ENCODE measurements around the gene DDX17. TPM values are rescaled to one million over a fixed set of nuclear protein-coding genes. Genes with fewer than 3 reads are reported as not detected.

DDX17 gene
- total and polyA plus RNA-seq, 12 donors = 184 to 668 (median 430) TPM

DNA sequence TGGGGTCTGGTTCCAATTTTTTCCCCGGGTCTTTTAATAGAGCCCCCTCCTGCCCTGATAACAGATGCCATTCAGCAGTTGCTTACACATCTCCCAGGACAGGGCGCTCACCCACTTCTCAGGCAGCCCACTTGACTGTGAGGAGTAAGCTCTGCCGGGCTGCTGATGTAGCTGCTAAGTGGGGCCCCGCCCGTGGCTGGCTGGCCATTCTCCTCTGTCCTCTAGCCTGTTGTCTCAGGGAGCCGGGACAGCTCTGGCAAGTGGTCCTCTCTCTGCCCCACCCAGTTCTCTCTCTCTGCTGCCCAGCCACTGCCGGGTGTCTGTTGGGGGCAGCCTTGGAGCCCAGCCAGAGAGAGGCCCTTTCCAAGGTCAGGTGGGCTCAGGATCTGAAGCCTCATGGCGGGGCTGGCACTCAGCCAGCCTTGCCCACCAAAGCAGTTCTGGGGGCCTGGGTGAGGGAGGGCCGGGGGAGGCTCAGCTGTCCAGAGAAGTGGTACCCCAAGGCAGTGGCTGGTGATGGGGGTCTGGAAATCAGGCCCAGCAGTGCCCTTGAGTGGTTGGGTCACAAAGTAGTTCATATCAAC, 60.0 kb downstream of the DDX17 start:
- DNase-seq = no peak
- H3K4me3 ChIP-seq = no peak overlapping the region
- no peak for TF ChIP-seq POLR2A (IDR thresholded peaks at IDR 0.05)
- TF ChIP-seq, protein P1, sequence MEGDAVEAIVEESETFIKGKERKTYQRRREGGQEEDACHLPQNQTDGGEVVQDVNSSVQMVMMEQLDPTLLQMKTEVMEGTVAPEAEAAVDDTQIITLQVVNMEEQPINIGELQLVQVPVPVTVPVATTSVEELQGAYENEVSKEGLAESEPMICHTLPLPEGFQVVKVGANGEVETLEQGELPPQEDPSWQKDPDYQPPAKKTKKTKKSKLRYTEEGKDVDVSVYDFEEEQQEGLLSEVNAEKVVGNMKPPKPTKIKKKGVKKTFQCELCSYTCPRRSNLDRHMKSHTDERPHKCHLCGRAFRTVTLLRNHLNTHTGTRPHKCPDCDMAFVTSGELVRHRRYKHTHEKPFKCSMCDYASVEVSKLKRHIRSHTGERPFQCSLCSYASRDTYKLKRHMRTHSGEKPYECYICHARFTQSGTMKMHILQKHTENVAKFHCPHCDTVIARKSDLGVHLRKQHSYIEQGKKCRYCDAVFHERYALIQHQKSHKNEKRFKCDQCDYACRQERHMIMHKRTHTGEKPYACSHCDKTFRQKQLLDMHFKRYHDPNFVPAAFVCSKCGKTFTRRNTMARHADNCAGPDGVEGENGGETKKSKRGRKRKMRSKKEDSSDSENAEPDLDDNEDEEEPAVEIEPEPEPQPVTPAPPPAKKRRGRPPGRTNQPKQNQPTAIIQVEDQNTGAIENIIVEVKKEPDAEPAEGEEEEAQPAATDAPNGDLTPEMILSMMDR (IDR thresholded peaks at IDR 0.05) = no peak
- no peaks in the 10 kb centered on the region for H3K4me1 ChIP-seq (replicated peaks in 1 of 2)
- intact Hi-C loops (cut with DNase I) = no loop called here
- H3K27ac ChIP-seq = no peak overlapping the region
- no peaks in the 10 kb centered on the region for H3K9me3 ChIP-seq (replicated peaks in 1 of 3)
- H3K36me3 ChIP-seq (replicated peaks in 1 of 2) = no peaks in the 10 kb centered on the region
- 49 to 63% (median 59%) methylated on average over 1 to 9 of the region's 9 CpGs for WGBS, 4 donors
- H3K27me3 ChIP-seq = no peaks in the 10 kb centered on the region

DNA sequence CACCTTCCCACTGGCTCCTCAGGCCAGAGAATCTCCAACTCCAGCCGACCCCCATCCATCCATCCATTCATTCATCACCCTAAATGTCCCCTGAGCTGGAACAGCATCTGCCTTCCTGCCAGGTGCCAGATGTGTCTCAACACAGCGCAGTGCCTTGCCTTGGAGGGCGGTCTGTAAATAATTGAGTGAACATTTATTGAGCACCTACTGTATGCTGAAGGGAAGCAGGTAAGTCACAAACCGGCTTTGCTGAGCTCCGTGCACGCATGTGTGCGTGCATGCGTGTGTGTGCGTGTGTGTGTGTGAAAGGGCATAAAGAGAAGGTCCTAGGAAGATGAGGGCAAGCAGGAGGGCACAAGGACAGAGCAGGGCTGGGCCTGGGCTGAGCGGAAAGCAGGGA, 61.3 kb downstream of the DDX17 start:
- Histone ChIP-seq H3K9me3 (replicated peaks in 1 of 3) (no peaks in the 10 kb centered on the region), H3K27ac (no peak overlapping the region), H3K36me3 (replicated peaks in 1 of 2) (no peaks in the 10 kb centered on the region), H3K27me3 (no peaks in the 10 kb centered on the region), H3K4me3 (no peak overlapping the region), H3K4me1 (replicated peaks in 1 of 2) (no peaks in the 10 kb centered on the region)
- WGBS, 4 donors = 84 to 93% (median 90%) methylated on average over 9 to 10 of the region's 10 CpGs
- TF ChIP-seq, protein P1 (IDR thresholded peaks at IDR 0.05) = no peak
- TF ChIP-seq POLR2A (IDR thresholded peaks at IDR 0.05) = no peak
- DNase-seq = no peak
- intact Hi-C loops (cut with DNase I) = no loop called here

DNA sequence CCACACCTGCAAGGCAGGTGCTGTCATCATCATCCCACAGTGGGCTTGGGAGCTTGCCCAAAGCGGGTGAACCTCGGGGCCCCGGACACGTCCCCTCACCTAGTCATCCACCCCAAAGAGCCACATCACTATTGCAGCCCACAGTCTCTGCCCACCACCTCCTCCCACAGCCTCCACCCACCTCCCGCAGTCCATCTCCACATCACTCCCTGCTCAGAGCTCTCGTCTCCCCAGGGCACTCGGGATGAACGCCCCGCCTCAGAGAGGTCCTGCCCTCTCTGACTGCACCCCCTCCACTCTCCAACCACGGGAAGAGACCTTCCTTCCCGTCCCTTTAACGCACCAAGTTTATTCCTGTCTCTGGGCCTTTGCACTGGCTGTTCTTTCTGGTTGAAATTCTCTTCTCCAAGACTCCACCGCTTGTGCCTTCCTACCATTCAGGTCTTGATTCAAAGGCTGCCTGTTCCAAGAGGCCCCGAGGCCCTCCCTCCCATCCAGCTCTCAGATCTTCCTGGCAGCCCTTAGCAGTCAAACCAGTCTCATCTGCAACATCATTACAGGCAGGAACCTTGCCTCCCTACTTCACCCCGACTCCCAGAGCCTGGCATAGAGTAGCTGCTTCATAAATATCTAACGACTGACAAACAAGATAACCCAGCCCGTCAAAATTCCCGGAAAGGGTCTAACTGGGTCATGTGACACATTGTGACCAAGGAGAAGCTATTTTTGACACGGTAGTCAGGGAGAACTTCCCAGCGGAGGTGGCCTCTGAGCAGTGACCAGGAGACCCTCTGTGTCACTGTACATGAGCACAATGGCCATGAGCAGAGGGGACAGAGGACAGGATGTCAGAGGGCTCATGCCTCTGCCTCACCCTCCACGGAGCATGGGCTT, 62.2 kb downstream of the DDX17 start:
- DNase-seq = no peak
- no peaks in the 10 kb centered on the region for H3K36me3 ChIP-seq (replicated peaks in 1 of 2)
- H3K9me3 ChIP-seq (replicated peaks in 1 of 3) = no peaks in the 10 kb centered on the region
- H3K4me1 ChIP-seq (replicated peaks in 1 of 2) = no peaks in the 10 kb centered on the region
- H3K27me3 ChIP-seq = no peaks in the 10 kb centered on the region
- H3K27ac ChIP-seq = no peak overlapping the region
- WGBS, 4 donors = 61 to 64% (median 63%) methylated on average over 20 to 21 of the region's 21 CpGs
- no peak for TF ChIP-seq POLR2A (IDR thresholded peaks at IDR 0.05)
- TF ChIP-seq, protein P1 (IDR thresholded peaks at IDR 0.05) = no peak
- H3K4me3 ChIP-seq = no peak overlapping the region
- intact Hi-C loops (cut with DNase I) = no loop called here

DNA sequence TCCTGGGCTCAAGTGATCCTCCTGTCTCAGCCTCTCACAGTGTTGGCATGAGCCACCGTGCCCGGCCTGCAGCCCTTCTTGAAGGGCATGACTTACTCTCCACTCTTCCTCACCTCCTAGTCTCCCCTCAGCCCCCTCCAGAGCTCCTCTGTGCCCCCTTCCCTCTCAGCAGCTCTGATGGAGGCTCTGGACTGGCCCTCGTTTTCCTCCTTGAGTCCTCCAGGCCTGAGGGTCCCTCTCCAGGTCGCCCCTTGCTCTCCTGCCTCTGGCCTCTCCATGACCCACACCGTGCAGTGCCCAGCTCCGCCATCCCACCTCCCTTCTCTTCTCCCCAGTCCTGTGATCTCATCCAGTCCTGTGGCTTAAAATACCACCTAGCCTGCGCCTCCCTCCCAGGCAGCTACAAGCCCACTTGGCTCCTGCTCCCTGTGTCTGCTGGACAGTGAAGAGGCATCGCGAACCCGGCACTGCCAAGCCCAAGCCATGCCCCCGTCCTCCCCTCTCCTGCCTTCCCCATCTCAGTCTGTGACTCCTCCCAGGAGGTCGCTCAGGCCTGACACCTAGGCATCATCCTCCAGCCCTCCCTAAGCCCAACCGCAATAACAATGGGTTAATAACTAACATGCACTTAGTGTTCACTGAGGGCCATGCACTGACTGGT, 63.0 kb downstream of the DDX17 start:
- TF ChIP-seq, protein P1 (IDR thresholded peaks at IDR 0.05) = no peak
- no peak for TF ChIP-seq POLR2A (IDR thresholded peaks at IDR 0.05)
- no peaks in the 10 kb centered on the region for H3K9me3 ChIP-seq (replicated peaks in 1 of 3)
- H3K4me3 ChIP-seq = no peak overlapping the region
- H3K36me3 ChIP-seq (replicated peaks in 1 of 2) = no peaks in the 10 kb centered on the region
- H3K4me1 ChIP-seq (replicated peaks in 1 of 2) = no peaks in the 10 kb centered on the region
- no peaks in the 10 kb centered on the region for H3K27me3 ChIP-seq
- 71 to 89% (median 73%) methylated on average over 13 of the region's 13 CpGs for WGBS, 4 donors
- intact Hi-C loops (cut with DNase I) = no loop called here
- no peak overlapping the region for H3K27ac ChIP-seq
- no peak for DNase-seq

Measured in adrenal gland (tissue), 12 donors.